ENCODE results near the gene ATG9B.

DNA sequence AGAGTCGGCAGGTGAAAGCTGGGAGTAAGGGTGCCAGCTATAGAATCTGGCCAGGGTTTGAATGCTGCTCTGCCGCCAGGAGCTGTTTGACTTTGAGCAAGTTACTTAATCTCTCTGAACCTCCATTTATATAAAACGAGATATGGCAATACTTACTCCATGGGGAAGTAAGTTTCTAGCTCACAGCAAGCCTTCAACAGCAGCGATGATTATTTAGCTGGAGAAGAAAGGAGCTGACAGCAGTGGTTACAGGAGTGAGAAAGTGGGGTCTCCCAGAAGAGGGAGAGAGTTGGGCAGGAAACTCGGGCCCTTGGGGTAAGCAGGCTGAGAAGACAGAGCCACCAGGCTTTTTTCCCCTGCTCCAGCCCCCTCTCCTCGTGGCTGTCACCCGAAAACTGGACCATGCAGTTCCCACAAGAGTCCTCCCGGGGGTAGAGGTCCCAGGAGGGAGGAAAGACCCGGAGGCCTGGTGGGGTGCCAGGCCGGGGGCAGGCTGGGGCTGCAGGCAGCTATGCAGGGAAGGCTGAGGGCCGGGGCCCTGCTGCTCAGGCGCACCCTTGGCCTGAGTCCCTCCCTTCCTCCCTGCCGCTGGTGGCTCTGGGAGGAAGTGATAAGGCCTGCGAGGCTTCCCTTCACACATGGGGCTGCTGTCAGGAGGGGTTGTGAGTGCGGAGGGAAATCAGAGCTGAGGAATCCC, 30.0 kb downstream of the ATG9B start:
- TF ChIP-seq, protein P1, sequence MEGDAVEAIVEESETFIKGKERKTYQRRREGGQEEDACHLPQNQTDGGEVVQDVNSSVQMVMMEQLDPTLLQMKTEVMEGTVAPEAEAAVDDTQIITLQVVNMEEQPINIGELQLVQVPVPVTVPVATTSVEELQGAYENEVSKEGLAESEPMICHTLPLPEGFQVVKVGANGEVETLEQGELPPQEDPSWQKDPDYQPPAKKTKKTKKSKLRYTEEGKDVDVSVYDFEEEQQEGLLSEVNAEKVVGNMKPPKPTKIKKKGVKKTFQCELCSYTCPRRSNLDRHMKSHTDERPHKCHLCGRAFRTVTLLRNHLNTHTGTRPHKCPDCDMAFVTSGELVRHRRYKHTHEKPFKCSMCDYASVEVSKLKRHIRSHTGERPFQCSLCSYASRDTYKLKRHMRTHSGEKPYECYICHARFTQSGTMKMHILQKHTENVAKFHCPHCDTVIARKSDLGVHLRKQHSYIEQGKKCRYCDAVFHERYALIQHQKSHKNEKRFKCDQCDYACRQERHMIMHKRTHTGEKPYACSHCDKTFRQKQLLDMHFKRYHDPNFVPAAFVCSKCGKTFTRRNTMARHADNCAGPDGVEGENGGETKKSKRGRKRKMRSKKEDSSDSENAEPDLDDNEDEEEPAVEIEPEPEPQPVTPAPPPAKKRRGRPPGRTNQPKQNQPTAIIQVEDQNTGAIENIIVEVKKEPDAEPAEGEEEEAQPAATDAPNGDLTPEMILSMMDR (IDR thresholded peaks at IDR 0.05 in 8 of 11, conservative IDR thresholded peaks at IDR 0.05 in 3 of 11) = no peak
- TF ChIP-seq POLR2A (IDR thresholded peaks at IDR 0.05) = no peak
